K562 (cell line): ENCODE measurements around the gene HSF4. TPM values are rescaled to one million over a fixed set of nuclear protein-coding genes. Genes with fewer than 3 reads are reported as not detected.
A peak's percentile ranks its signal among the peaks of the same experiment; 100 is the strongest.

ENCODE experiments used
- BHLHE40 ChIP-seq: IDR thresholded peaks from 2 replicates; pipeline ENCODE4 v1.6.1; 2011; ENCODE audit warnings: low read length, improper control_type of control experiment
- CXXC5 ChIP-seq: fragments of 250-450 bp; sonication (Bioruptor Pico); IDR thresholded peaks from 2 replicates; pipeline ENCODE4 v1.8.0; 2022; ENCODE audit warnings: inconsistent platforms, mild to moderate bottlenecking, moderate library complexity
- GABPB1 ChIP-seq: sonication (generic); formaldehyde crosslinking; IDR thresholded peaks from 2 replicates; pipeline ENCODE4 v1.8.0; 2022; ENCODE audit warnings: mild to moderate bottlenecking, missing genetic modification reagents
- HMBOX1 ChIP-seq: sonication (generic); IDR thresholded peaks from 2 replicates; pipeline ENCODE4 v1.6.1; 2016
- ZNF124 ChIP-seq: sonication (generic); formaldehyde crosslinking; IDR thresholded peaks from 2 replicates; pipeline ENCODE4 v1.8.1; 2022; ENCODE audit warnings: missing genetic modification reagents
- ZNF507 ChIP-seq: conservative IDR thresholded peaks from 2 replicates; pipeline ENCODE4 v1.6.1; 2017; ENCODE audit warnings: missing genetic modification characterization, missing compliant biosample characterization
- polyA plus RNA-seq, 8 experiments: library from polyadenylated mRNA; depleted of rRNA in 4 of 8; stranded (reverse) in 5 of 8; unstranded in 3 of 8; fragments of >200 nt; fragmentation: Nextera tagmentation in 2 of 8; fragmentation: Illumina TruSeq in 1 of 8; extraction: Ambion mirVana in 2 of 8; extraction: Trizol in 1 of 8; gene quantifications; 2 replicates each; pipeline versions ENCODE4 v1.2.1 to v1.2.3, GENCODE V29; 2011 to 2014; ENCODE audit warnings: inconsistent platforms in 1 of 8, missing spikeins in 1 of 8
- total RNA-seq, 7 experiments: library from RNA; depleted of rRNA in 6 of 7; stranded (reverse); fragments of >200 nt in 6 of 7; fragmentation: Illumina TruSeq in 2 of 7; extraction: Trizol in 2 of 7; gene quantifications; 2 replicates each; pipeline versions ENCODE4 v1.2.1 to v1.2.3, GENCODE V29; 2011 to 2021; ENCODE audit warnings: low replicate concordance in 1 of 7
- TF ChIP-seq, protein P1 (sequence below), 2 experiments: fragments of 450-650 bp; formaldehyde crosslinking in 1 of 2; IDR thresholded peaks; 2 replicates each; pipeline versions ENCODE4 v1.4.0 to v1.6.1; 2014 to 2020; ENCODE audit warnings: mild to moderate bottlenecking in 2 of 2, borderline replicate concordance in 1 of 2, low read depth in 1 of 2
- TF ChIP-seq, protein P2 (sequence below): IDR thresholded peaks from 2 replicates; pipeline ENCODE4 v1.6.1; 2011; ENCODE audit warnings: borderline replicate concordance, low read depth, mild to moderate bottlenecking, moderate library complexity, low read length; ENCODE audit not compliant: insufficient read depth, poor library complexity, severe bottlenecking
- TF ChIP-seq, protein P3 (sequence below), 3 experiments: IDR thresholded peaks in 2 of 3; conservative IDR thresholded peaks in 1 of 3; 2 replicates each; pipeline ENCODE4 v1.5.1; 2011 to 2012; ENCODE audit warnings: low read length in 3 of 3, mild to moderate bottlenecking in 3 of 3, control low read depth in 2 of 3, improper control_type of control experiment in 1 of 3, inconsistent platforms in 1 of 3, low read depth in 1 of 3, mixed read lengths in 1 of 3, moderate library complexity in 1 of 3; ENCODE audit not compliant: insufficient read depth in 2 of 3

Gene HSF4
- total and polyA plus RNA-seq, 9 of the 15 experiments (the other 6 are each of a cell fraction or from before 2014, with no cell fraction given) = 0.50 to 35.4 (median 8.8) TPM; not detected in 1

DNA sequence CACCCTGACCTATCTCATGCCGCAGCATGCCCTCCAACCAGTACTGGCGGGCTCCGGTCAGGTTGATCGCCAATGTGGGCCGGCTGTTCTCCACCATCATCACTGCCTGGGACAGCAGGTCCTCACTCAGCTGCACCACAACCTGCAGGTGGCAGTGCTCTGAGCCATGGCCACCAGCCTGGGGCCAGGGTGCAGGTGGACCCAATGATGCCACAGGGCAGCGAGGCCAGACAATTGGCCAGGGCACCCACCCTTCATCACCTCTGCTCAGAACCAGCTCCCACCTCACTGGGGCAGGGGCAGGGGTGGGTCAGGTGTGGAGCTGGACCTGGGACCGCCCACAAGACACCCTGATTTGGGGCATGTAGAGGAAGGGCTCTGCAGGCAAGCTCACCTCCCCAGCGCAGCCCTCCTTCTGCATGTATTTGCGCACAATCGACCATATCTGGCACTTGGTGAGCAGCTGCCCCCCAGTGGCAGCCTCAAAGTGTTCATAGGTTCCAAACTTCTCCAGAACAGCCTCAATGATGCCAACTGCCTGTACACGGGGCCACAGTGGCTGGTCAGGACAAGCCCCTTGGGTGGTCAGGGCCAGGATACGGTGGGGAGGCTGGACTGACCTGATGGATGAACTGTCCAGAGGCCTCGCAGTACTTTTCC is 15.0 kb downstream of the HSF4 start (continued):
- TF ChIP-seq, protein P1, sequence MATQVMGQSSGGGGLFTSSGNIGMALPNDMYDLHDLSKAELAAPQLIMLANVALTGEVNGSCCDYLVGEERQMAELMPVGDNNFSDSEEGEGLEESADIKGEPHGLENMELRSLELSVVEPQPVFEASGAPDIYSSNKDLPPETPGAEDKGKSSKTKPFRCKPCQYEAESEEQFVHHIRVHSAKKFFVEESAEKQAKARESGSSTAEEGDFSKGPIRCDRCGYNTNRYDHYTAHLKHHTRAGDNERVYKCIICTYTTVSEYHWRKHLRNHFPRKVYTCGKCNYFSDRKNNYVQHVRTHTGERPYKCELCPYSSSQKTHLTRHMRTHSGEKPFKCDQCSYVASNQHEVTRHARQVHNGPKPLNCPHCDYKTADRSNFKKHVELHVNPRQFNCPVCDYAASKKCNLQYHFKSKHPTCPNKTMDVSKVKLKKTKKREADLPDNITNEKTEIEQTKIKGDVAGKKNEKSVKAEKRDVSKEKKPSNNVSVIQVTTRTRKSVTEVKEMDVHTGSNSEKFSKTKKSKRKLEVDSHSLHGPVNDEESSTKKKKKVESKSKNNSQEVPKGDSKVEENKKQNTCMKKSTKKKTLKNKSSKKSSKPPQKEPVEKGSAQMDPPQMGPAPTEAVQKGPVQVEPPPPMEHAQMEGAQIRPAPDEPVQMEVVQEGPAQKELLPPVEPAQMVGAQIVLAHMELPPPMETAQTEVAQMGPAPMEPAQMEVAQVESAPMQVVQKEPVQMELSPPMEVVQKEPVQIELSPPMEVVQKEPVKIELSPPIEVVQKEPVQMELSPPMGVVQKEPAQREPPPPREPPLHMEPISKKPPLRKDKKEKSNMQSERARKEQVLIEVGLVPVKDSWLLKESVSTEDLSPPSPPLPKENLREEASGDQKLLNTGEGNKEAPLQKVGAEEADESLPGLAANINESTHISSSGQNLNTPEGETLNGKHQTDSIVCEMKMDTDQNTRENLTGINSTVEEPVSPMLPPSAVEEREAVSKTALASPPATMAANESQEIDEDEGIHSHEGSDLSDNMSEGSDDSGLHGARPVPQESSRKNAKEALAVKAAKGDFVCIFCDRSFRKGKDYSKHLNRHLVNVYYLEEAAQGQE (IDR thresholded peaks at IDR 0.05; ENCODE audit: borderline replicate concordance) = peak; percentile 27; the same call in 1 of the 2 replicates
- TF ChIP-seq, protein P1 (CRISPR knock-in tag; IDR thresholded peaks at IDR 0.05; ENCODE audit: low read depth) = no peak
- TF ChIP-seq, protein P2, sequence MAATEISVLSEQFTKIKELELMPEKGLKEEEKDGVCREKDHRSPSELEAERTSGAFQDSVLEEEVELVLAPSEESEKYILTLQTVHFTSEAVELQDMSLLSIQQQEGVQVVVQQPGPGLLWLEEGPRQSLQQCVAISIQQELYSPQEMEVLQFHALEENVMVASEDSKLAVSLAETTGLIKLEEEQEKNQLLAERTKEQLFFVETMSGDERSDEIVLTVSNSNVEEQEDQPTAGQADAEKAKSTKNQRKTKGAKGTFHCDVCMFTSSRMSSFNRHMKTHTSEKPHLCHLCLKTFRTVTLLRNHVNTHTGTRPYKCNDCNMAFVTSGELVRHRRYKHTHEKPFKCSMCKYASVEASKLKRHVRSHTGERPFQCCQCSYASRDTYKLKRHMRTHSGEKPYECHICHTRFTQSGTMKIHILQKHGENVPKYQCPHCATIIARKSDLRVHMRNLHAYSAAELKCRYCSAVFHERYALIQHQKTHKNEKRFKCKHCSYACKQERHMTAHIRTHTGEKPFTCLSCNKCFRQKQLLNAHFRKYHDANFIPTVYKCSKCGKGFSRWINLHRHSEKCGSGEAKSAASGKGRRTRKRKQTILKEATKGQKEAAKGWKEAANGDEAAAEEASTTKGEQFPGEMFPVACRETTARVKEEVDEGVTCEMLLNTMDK = peak; percentile 3
- no peak for TF ChIP-seq HMBOX1
- no peak for TF ChIP-seq ZNF124 (CRISPR knock-in tag)
- TF ChIP-seq CXXC5 (CRISPR knock-in tag) = no peak
- no peak for TF ChIP-seq BHLHE40
- no peak for TF ChIP-seq ZNF507 (tag)
- TF ChIP-seq, protein P3, sequence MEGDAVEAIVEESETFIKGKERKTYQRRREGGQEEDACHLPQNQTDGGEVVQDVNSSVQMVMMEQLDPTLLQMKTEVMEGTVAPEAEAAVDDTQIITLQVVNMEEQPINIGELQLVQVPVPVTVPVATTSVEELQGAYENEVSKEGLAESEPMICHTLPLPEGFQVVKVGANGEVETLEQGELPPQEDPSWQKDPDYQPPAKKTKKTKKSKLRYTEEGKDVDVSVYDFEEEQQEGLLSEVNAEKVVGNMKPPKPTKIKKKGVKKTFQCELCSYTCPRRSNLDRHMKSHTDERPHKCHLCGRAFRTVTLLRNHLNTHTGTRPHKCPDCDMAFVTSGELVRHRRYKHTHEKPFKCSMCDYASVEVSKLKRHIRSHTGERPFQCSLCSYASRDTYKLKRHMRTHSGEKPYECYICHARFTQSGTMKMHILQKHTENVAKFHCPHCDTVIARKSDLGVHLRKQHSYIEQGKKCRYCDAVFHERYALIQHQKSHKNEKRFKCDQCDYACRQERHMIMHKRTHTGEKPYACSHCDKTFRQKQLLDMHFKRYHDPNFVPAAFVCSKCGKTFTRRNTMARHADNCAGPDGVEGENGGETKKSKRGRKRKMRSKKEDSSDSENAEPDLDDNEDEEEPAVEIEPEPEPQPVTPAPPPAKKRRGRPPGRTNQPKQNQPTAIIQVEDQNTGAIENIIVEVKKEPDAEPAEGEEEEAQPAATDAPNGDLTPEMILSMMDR (IDR thresholded peaks at IDR 0.05 in 2 of 3, conservative IDR thresholded peaks at IDR 0.05 in 1 of 3; ENCODE audit: insufficient read depth in 2 of 3, low read depth in 1 of 3, low read length in 3 of 3) = peak in 2 of 3 experiments; percentile 47 to 52; a peak in 3 of 6 replicates
- no peak for TF ChIP-seq GABPB1 (CRISPR knock-in tag)
